Epidermal melanocyte (primary cell): Measurements from ENCODE around the gene PCSK6.
"Not testable (repeated sequence)": the region's sequence is repeated elsewhere in the genome, so short reads cannot be mapped to it uniquely, and the experiment has no call there.

Source experiments
- DNase-seq: peaks from one replicate; pipeline ENCODE4 v3.0.0; 2011; ENCODE audit warnings: low spot score; ENCODE audit not compliant: insufficient read length

PCSK6 gene

DNA sequence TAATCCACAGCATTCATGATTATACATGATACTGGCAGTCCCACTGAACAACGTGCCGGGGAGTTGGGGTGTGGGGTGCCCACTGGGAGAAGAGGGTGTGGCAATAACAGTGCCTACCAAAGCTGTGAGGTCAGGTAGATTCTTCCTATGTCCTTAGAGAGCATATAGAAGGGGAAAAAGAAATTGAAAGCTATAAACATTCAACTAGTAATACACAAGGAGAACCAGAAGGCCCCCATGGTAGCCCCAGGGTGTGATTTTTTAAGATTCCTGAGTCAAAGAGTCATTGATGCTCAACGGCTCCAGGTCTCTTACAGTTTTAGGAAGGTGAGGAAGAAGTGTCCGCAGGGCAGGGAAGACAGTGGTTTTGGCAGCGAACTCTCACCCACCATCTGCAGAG, 25.8 kb downstream of the PCSK6 start:
- not testable (repeated sequence) for DNase-seq

DNA sequence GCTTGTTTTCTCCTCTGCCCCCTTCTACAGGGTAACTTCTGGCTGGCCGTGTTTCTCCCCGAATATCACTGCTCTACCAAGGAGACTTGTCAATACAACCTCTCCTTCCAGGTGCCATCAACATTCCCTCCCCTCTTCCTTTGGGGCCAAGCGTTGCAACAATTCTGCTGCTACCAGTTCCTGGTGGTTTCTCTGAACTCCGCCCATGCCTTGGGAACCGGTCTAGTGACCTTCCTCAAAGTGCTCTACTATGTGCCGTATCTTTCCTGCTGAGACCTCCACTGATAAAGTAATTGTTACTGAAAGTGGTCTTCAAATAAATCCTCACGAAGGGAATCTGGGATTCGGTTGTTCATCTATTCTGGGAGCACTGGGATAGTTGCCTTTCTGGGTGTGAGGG, 26.2 kb downstream of the PCSK6 start:
- DNase-seq = no peak

DNA sequence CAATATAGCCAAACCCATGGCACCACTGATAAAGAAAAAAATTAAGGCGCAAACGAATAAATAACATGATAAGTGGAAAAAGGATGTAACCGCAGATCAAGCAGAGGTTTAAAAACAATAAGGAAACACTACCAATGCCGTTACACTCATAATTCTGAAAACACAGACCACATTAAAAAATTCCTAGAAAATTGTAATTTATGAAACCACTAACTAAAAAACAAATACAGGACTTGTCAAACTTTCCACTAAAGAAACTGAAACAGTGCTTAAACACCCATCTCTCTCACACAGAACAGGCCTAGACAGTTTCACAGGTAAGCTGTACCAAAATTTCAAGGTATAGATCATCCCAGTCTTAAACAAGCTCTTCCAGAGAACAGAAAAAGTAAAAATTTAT, 28.4 kb downstream of the PCSK6 start:
- no peak for DNase-seq

DNA sequence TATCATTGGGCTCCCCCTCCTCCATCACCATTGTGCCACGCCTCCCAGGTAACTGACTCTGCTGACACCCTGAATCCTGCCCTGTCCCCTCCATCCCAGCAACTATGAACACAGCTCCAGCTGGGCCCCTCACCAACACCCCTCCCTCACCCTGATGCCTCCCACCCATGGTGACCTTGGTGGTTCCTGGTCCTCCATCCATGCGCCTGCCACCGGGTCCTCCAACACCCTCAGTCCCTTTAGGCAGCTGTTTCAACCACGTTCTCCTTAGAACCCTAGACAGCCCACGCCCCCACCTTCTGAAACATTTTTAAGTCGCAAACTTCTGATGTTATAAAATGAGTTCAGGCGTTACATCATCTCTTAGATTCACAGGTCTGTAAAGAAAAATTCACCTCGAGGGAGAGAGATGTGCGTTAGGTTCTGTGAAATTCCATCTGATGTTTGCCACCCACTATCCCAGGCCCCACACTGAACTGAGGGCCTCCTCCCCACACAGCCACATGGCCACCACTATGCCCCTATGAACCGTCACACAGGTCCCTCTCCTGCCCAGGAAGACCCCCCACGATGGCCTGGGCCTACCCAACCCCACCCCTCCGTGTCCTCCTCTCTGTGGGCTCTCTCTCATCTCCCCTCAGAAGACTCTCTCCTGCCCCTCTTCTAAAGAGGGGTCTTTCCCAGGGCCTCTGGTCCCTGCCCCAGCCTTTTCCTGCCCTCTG, 29.8 kb downstream of the PCSK6 start:
- DNase-seq = no peak

DNA sequence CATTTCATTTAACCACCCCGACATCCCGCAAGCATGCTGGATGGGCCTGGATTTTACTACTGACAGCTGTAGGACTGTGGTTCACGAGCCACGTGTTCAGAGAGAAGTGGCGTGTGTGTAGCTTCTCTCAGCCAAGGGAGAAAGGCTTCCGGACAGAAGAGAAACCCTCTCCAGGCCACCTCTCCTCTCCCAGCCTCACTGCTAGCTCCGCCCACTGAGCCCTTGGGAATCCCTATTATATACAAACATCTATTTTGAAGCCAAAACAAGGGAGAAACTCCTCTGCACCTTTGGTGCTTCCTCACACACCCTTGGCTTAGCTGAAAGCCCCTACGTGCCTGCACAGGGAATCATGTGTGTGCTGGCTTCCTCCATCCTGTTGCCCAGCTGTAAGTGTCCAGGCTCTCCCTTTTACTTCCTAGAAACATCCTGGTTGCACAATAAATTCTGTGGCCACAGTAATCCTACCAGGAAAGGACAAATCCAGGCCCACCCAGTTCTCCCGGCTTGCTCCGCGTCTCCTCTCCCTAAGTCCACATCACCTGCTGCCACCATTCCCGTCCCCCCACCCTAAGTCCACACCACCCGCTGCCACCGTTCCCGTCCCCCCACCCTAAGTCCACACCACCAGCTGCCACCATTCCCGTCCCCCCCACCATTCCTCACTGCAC, 30.5 kb downstream of the PCSK6 start:
- DNase-seq = no peak

GRCh38 chr15:101458158-101458900, 31.2 kb downstream of the PCSK6 start:
- no peak for DNase-seq

- DNase-seq = no peak
Measured at GRCh38 chr15:101457696-101458095, 31.8 kb downstream of the PCSK6 start.

- DNase-seq = no peak
Measured at GRCh38 chr15:101456057-101456739, 33.3 kb downstream of the PCSK6 start.

GRCh38 chr15:101455291-101456025, 34.0 kb downstream of the PCSK6 start:
- no peak for DNase-seq

GRCh38 chr15:101454781-101455180, 34.7 kb downstream of the PCSK6 start:
- DNase-seq = not testable (repeated sequence)

- no peak for DNase-seq
Measured at GRCh38 chr15:101454365-101454764, 35.1 kb downstream of the PCSK6 start.

GRCh38 chr15:101453123-101454120, 36.1 kb downstream of the PCSK6 start:
- DNase-seq = no peak

- no peak for DNase-seq
Measured at GRCh38 chr15:101452572-101452971, 36.9 kb downstream of the PCSK6 start.

GRCh38 chr15:101451846-101452245, 37.7 kb downstream of the PCSK6 start:
- DNase-seq = no peak

DNA sequence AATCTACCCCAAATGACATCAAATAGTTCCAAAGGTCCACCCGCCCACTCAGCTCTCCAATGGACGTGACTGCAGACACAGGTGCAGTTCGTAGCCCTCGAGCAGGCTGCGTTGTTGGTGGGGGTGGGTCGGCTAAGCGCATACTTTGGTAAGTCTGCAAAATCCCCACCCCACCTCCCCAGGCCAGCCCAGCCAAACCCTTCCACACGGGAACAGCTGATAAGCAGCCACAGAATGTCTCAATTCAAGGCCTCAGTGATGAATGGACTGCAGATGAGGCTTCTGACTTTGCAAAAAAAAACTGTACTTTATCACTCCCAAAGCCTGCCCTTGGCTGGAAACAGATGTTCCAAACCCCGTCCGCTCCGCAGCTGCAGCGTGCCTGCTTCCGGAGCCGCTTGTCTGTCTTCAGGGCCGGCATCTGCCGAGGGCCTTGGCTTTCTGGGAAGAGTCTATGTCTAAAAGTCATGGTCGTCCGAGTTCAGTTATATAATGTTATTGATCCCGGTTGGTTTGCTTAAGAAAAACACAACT, 38.2 kb downstream of the PCSK6 start:
- DNase-seq = no peak

DNA sequence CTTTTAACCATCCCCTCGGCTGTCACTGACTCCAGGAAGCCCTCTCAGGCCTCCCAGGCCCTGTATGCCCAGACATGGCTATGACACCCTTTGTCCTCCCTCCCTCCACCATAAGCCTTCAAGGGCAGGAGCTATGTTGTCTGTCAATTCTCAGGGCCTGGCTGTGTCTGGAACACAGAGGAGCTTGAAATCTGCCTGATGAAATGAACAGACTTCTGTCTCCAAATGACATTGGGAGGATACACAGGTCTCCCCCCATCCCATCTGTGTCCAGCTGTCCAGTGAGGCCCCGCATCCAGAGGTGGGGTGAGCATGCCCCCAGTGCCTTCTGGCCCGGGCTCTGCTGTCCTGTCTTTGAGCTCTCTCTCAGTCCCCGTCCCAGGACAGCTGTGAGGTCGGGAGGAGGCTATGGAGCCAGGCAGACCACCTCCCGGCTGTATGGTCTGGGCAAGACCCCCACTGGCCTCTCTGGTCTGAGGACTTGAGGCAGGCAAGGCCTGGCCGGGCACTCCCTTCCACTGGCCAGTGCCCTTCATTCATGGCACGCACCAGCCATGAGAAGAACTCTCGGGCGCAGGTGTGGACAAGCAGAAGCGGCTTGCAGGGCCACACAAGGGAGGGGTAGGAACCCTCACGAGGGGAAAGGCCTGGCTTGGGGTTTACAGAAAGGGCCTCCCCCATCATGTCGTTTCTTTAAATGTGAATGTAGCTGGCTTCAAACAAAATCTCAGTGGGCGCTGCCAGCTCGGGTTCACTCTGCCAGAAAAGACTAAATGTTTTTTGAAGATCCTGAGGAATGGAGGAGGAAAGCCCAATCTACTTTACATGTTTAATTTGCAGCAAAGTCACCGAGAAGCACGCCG, 38.9 kb downstream of the PCSK6 start:
- no peak for DNase-seq

DNA sequence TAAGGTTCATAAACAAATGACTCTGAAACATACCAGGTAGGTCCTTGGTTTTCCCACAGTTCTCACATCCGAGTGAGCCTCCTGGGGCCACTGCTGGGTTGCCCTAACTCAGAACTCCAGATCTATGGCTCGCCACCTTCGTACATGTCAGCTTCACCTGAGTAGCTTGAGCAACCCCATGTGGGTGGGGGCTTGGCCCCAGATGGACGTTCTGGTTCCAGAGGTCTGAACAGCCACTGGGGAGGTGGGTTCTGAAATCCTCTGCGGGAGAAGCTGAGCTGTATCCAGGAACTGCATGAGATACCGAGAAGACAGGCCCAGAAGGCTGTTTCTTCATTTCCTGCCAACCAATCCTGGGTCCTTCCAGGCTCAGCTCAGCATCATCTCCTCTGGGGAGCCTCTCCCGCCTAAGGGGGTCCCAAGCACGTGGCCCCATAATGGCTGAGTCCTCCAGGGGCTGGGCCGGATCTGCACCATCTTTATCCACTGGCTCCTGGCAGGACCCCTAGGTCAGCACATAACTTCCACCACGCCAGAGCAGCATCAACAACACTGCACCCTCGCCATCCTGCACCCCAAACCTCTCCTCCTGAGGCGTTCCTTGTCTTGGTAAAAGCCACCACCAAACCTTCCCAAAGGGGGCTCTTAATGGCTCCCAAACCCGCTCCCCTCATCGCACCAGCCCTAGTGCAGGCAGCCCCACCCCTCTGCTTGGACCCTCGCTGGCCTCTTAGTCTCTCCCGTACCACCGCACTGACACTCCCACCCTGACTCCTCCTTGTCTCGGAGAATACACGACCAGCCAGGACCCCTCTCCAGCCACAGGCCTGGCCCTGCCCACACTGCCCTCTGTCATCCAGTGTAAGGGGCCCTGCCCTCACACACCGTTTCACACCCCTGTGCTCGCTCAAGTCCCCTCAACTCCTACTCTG, 39.8 kb downstream of the PCSK6 start:
- DNase-seq = no peak

- DNase-seq = no peak
Measured at GRCh38 chr15:101448336-101448735, 41.2 kb downstream of the PCSK6 start.
